Measurements from ENCODE around the gene ASPM. TPM values are rescaled to one million over a fixed set of nuclear protein-coding genes. Genes with fewer than 3 reads are reported as not detected.

ASPM gene
- total RNA-seq = 33.1 and 40.6 TPM in 2 replicates

GRCh38 chr1:197146101-197147095 is at the start of gene ASPM:
Gene ASPM, minus strand, starts transcription at chr1:197146669. Its CDS starts 232 bp downstream, at chr1:197146437.

GRCh38 chr1:197066719-197067456 is 79.6 kb downstream of the ASPM start, which contains the start of gene F13B:
Gene F13B, minus strand, starts transcription at chr1:197067260. Its CDS starts 37 bp downstream, at chr1:197067223.

Other genes with a start within 250 kb of the ASPM start
- not detected in 2 replicates for gene CFHR2, start 202.9 kb downstream of the ASPM start, total RNA-seq
- gene CFHR5, start 169.1 kb downstream of the ASPM start, total RNA-seq = not detected in 2 replicates
- gene F13B, start 79.4 kb downstream of the ASPM start, total RNA-seq = not detected in 2 replicates
- gene ZBTB41, start 54.6 kb upstream of the ASPM start, total RNA-seq = 4.9 and 11.6 TPM in 2 replicates
- gene CRB1, start 121.6 kb upstream of the ASPM start, total RNA-seq = not detected in 2 replicates